Measurements from ENCODE around the gene DHDDS.

- no peak for TF ChIP-seq CTCF (IDR thresholded peaks at IDR 0.05)
- TF ChIP-seq POLR2A (IDR thresholded peaks at IDR 0.05), result no peak
These were observed 23.5 kb upstream of the DHDDS start for GRCh38 chr1:26408604-26409003.
